ENCODE data around the gene VANGL2. TPM values are rescaled to one million over a fixed set of nuclear protein-coding genes. Genes with fewer than 3 reads are reported as not detected.

The VANGL2 gene
- total RNA-seq, 1 donor from 2014 or later: 7.2 TPM

DNA sequence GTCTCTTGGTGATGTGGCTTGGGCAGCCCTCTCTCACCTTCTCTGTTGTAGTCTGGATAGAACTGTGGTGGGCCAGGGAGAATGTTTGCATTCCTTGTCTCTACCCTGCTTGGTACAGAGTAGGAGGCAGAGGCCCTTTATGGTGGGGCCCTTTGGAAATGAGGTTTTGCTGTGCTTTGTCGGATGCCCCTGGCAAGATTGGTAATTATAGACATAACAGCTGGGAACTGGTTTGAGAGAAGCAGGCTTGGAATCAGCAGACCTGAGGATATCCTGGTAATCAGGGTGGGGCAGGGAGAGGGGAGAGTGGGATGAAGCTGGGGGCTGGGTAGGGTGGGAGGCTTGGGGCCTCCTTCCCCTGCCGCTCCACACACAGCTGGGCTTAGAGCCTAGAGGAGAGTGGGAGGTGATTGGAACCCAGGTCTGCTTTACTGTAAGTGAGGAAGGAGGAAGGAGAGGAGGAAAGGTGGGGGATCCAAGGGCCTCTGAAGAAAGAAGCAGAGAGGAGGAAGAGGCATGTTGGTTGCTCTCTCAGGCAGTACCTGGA is 5.0 kb downstream of the VANGL2 start:
- no peak for DNase-seq (ENCODE audit: low read depth)
- TF ChIP-seq, protein P1, sequence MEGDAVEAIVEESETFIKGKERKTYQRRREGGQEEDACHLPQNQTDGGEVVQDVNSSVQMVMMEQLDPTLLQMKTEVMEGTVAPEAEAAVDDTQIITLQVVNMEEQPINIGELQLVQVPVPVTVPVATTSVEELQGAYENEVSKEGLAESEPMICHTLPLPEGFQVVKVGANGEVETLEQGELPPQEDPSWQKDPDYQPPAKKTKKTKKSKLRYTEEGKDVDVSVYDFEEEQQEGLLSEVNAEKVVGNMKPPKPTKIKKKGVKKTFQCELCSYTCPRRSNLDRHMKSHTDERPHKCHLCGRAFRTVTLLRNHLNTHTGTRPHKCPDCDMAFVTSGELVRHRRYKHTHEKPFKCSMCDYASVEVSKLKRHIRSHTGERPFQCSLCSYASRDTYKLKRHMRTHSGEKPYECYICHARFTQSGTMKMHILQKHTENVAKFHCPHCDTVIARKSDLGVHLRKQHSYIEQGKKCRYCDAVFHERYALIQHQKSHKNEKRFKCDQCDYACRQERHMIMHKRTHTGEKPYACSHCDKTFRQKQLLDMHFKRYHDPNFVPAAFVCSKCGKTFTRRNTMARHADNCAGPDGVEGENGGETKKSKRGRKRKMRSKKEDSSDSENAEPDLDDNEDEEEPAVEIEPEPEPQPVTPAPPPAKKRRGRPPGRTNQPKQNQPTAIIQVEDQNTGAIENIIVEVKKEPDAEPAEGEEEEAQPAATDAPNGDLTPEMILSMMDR (conservative IDR thresholded peaks at IDR 0.05; ENCODE audit: low read depth, low read length): no peak
- no peak overlapping the region for H3K4me3 ChIP-seq (ENCODE audit: low read depth, low read length)

DNA sequence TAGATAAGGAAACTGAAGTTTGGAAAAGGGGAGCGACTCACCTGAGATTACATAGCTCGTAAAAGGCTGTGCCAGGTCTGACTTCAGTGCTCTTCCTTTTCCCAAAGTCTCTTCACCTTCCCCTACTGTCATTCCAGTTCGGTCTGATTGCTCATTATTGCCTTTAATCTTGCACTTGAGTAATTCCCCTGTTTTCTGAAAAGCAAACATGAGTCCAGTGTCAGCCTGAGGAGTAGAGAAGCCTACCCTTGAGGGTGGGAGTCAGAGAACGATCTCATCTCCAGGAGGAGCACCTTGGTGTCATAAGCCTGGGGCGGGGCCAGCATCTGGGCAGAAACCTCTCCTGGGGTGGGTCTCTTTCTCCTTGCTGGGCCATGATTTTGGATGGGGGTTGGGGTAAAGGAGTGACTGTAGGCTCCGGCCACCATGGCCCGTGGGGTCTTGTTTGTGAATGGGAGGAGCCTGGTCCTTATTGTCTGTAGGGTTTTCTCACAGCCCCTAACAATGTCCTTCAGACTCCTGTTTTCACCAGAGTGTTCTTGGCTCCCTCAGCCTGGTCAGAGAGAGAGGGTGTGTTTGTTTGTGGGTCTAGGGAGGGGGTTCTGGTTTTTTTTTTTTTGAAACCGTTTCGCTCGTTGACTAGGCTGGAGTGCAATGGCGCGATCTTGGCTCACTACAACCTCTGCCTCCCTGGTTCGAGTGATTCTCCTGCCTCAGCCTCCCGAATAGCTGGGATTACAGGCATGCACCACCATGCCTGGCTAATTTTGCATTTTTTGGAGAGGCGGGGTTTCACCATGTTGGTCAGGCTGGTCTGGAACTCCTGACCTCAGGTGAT is 6.0 kb downstream of the VANGL2 start:
- no peak for DNase-seq (ENCODE audit: low read depth)
- TF ChIP-seq, protein P1 (conservative IDR thresholded peaks at IDR 0.05; ENCODE audit: low read depth, low read length): no peak
- no peak overlapping the region for H3K4me3 ChIP-seq (ENCODE audit: low read depth, low read length)

DNA sequence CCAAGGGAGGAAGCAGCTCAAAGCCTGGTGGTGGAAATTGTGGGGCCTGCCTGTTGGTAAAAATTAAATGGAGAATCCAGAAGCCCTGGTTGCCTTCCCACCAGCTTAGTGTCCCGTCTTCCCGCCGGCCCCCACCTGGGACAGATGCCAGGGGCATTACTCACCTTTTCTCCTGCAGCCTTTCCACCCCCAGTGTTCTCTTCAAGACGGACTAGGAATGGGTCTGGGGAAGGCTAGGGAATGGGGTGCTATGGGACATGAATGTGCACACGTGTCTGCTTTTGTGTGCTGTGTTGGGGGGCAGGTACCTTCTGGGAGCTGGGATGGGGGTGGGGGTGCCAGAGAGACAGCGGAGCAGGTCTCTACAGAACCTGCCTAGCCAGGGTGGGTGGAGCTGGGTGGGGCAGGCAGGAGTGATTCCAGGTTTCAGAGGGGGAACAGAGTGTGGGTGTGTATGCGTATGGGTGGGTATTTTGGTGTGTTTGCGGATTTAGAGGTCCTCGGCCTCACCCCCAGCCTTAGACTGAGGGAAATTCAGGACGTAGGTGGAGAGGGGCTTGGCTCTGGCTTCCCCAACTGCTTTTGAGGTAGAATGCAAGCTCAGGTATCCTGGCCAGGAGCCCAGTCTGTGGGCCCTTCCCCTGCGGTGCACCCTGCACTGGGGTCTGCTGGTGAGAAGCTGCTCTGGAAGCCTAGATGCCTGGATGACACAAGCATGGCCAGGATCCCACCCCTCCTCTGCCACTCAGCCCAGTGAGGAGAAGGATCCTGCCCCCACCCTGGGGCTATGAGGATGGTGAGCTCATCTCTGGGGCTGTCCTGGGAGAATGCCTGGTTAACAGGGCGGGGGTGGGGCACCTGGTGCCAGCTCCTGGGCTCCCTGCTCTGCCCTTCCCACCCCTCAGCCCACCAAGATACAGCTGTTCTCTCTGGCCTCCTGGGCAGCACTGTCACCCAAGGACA is 7.8 kb downstream of the VANGL2 start:
- TF ChIP-seq, protein P1 (conservative IDR thresholded peaks at IDR 0.05; ENCODE audit: low read depth, low read length): no peak
- no peak overlapping the region for H3K4me3 ChIP-seq (ENCODE audit: low read depth, low read length)
- no peak for DNase-seq (ENCODE audit: low read depth)

DNA sequence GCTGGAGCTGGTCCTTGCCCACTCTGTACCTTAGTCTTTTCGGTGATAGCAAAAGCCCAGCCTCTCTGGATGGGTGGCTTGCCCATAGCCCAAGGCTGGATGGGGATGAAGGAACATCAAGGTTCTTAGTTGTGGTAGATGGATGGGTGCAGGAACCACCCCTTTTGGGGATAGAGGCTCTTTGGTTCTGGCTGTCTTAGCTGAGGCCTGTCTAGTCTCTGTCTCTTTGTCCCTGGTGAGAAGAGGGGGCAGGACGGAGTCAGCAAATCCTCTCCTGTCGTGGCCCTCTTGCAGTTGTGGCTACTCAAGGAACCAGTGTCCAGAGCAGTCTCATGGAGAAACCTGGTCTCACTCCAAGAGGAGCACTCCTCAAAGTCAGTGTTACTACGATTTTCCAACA is 8.5 kb downstream of the VANGL2 start:
- H3K4me3 ChIP-seq (ENCODE audit: low read depth, low read length): no peak overlapping the region
- TF ChIP-seq, protein P1 (conservative IDR thresholded peaks at IDR 0.05; ENCODE audit: low read depth, low read length): no peak
- DNase-seq (ENCODE audit: low read depth): no peak

DNA sequence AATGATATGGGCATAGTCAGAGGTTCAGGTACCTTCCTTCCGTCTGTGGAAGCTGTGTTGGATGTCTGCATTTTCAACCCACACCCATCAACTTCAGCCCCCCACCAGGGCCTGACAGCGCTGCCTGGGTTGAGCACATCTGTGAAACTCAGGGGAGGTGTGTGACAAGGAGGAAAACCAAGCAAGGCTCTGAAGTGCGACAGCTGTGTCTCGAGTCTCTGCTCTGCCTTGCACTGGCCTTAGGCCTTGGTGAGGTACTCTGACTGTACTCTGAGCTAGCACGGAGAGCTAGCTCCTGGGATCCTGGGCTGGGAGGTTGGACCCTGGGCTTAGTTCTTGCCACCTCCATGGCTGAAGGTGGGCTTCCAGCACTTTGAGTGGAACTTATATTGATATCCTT is 9.1 kb downstream of the VANGL2 start:
- H3K4me3 ChIP-seq (ENCODE audit: low read depth, low read length): no peak overlapping the region
- DNase-seq (ENCODE audit: low read depth): no peak
- TF ChIP-seq, protein P1 (conservative IDR thresholded peaks at IDR 0.05; ENCODE audit: low read depth, low read length): no peak

DNA sequence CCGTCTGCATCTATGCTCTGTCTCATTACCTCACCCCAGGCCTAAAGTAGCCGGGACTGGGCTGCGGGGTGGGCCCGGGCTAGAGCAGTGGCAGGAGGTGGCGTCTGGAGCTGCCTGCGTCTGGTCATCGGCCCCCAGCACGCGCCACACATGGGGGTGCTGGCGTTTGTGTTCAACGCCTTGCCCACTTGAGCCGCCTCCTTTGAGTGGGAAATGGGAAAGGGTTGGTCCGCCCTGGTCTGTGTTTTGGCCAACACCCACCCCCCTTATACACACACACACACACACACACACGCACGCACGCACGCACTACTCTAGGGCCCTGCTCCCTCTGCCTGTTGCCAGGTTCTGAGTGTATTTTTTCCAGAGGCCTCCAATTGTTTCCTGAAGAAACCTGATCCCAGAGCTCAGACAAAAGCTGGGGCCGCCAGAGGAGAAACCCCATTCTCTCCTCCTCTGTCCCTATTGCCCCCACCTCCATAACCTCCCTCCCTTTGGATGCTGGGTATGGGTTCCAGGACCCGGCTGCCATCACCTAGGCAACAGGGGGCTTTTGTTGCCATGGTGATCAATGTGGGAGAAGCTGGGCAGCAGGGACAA is 10.1 kb downstream of the VANGL2 start:
- DNase-seq (ENCODE audit: low read depth): no peak
- H3K4me3 ChIP-seq (ENCODE audit: low read depth, low read length): no peak overlapping the region
- TF ChIP-seq, protein P1 (conservative IDR thresholded peaks at IDR 0.05; ENCODE audit: low read depth, low read length): no peak
